Measurements from ENCODE around the gene PCP4L1. TPM values are rescaled to one million over a fixed set of nuclear protein-coding genes. Genes with fewer than 3 reads are reported as not detected.
"Not testable (repeated sequence)": the region's sequence is repeated elsewhere in the genome, so short reads cannot be mapped to it uniquely, and the experiment has no call there.

Gene PCP4L1
- total RNA-seq, 4 donors from 2014 or later, result 6.9 to 52.7 (median 9.6) TPM

- intact Hi-C loops (cut with DNase I), result no loop called here
- Histone ChIP-seq H3K36me3 (peaks cover 0 to 4% (median under 1%) of the 10 kb centered on the region in 3 donors), H3K9me3 (no peaks in the 10 kb centered on the region), H3K4me1 (peaks cover 11 to 26% (median 18%) of the 10 kb centered on the region in 3 donors), H3K27ac (peak overlapping the region; percentile 94 to 98 (median 96)), H3K27me3 (peaks cover 0 to 5% (median 0%) of the 10 kb centered on the region in 4 donors), H3K4me3 (peak overlapping the region; percentile 80 to 98 (median 96))
- DNase-seq, result no peak
- WGBS, 2 donors, result 37 to 41% methylated on average over 24 to 28 of the region's 28 CpGs
- TF ChIP-seq CTCF (IDR thresholded peaks at IDR 0.05) (no peak), POLR2A (IDR thresholded peaks at IDR 0.05) (no peak)
Measured at GRCh38 chr1:161313554-161314200, 55.1 kb downstream of the PCP4L1 start.

GRCh38 chr1:161314201-161314981 is 55.8 kb downstream of the PCP4L1 start, which contains the start of gene SDHC:
Gene SDHC, plus strand, starts transcription at chr1:161314381. Its CDS starts 25 bp downstream, at chr1:161314406.
- Histone ChIP-seq H3K27ac (peak within 1 kb of the TSS; percentile 94 to 98 (median 96)), H3K36me3 (peaks cover 0 to 11% (median 5%) of the 10 kb centered on the region in 3 donors), H3K27me3 (peaks cover 0 to 5% (median 0%) of the 10 kb centered on the region in 4 donors), H3K9me3 (no peaks in the 10 kb centered on the region), H3K4me3 (peak within 1 kb of the TSS; percentile 80 to 98 (median 96)), H3K4me1 (peaks cover 11 to 26% (median 18%) of the 10 kb centered on the region in 3 donors)
- peak; percentile 38 for DNase-seq
- TF ChIP-seq CTCF (IDR thresholded peaks at IDR 0.05) (peak in 2 of 6 experiments; percentile 7 to 47), POLR2A (IDR thresholded peaks at IDR 0.05) (peak in 2 of 4 donors; percentile 77 to 82)
- intact Hi-C loops (cut with DNase I), result no loop called here
- WGBS, 2 donors, result 0 to 1% methylated on average over 22 to 36 of the region's 45 CpGs

GRCh38 chr1:161315841-161316674 is 57.5 kb downstream of the PCP4L1 start:
- H3K27ac ChIP-seq; DNase-seq; H3K9me3 ChIP-seq; H3K27me3 ChIP-seq; H3K4me3 ChIP-seq; intact Hi-C loops (cut with DNase I): not testable (repeated sequence)
- H3K4me1 ChIP-seq, result peaks cover 11 to 26% (median 18%) of the 10 kb centered on the region in 3 donors
- peaks cover 0 to 15% (median 5%) of the 10 kb centered on the region in 3 donors for H3K36me3 ChIP-seq
- WGBS, 2 donors, result 71 to 76% methylated on average over 17 of the region's 17 CpGs

- H3K27me3 ChIP-seq, result no peaks in the 10 kb centered on the region
- H3K4me1 ChIP-seq, result no peaks in the 10 kb centered on the region
- TF ChIP-seq CTCF (IDR thresholded peaks at IDR 0.05) (no peak), POLR2A (IDR thresholded peaks at IDR 0.05) (no peak)
- no peaks in the 10 kb centered on the region for H3K9me3 ChIP-seq
- no peak for DNase-seq
- H3K27ac ChIP-seq, result no peak overlapping the region
- WGBS, 2 donors, result 74 to 77% methylated on average over 3 to 4 of the region's 4 CpGs
- intact Hi-C loops (cut with DNase I), result no loop called here
- H3K36me3 ChIP-seq, result peaks cover 1 to 65% (median 22%) of the 10 kb centered on the region in 3 donors
- H3K4me3 ChIP-seq, result no peak overlapping the region
Measured at GRCh38 chr1:161324020-161324419, 65.5 kb downstream of the PCP4L1 start.

- 51 to 61% methylated on average over 4 of the region's 4 CpGs for WGBS, 2 donors
- Histone ChIP-seq H3K27ac (no peak overlapping the region), H3K27me3 (no peaks in the 10 kb centered on the region), H3K4me3 (no peak overlapping the region), H3K4me1 (no peaks in the 10 kb centered on the region), H3K9me3 (no peaks in the 10 kb centered on the region), H3K36me3 (peaks cover 8 to 100% (median 37%) of the 10 kb centered on the region in 3 donors)
- TF ChIP-seq CTCF (IDR thresholded peaks at IDR 0.05) (no peak), POLR2A (IDR thresholded peaks at IDR 0.05) (no peak)
- intact Hi-C loops (cut with DNase I), result no loop called here
- DNase-seq, result no peak
Measured at GRCh38 chr1:161330346-161330745, 71.8 kb downstream of the PCP4L1 start.
